Naive thymus-derived CD8-positive, alpha-beta T cell (primary cell): ENCODE data around the gene FAM83E. TPM values are rescaled to one million over a fixed set of nuclear protein-coding genes. Genes with fewer than 3 reads are reported as not detected.

Source experiments
- ATAC-seq, 2 donors: fragments of 150-1000 bp; cut with Tn5 transposase in 1 of 2; sonication (Bioruptor Pico), chemical (Tn5 transposase) in 1 of 2; 1 replicate in 1 of 2; 2 replicates in 1 of 2; pipeline ENCODE4 v1.10.0; 2021; ENCODE audit warnings: mild to moderate bottlenecking in 2 of 2, moderate library complexity in 2 of 2
- POLR2A ChIA-PET: fragments of 350-600 bp; sonication (Branson Sonifier 250); formaldehyde crosslinking; loops from one replicate; lab custom pipeline; 2021; ENCODE audit warnings: antibody characterized with exemption; lab: Charles Lee
- DNase-seq, 10 donors: peaks; one replicate each; pipeline versions ENCODE4 v3.0.0 to v3.0.0-alpha.2; 2020 to 2022
- H3K27ac Mint-ChIP-seq, 10 donors: one replicate each; pipeline ENCODE4 v1.8.0; 2020 to 2022; ENCODE audit warnings: mild to moderate bottlenecking in 10 of 10, mixed read lengths in 10 of 10, moderate library complexity in 4 of 10, inconsistent platforms in 1 of 10
- H3K27me3 Mint-ChIP-seq, 5 donors: one replicate each; pipeline ENCODE4 v1.8.0; 2021 to 2022; ENCODE audit warnings: mixed read lengths in 5 of 5
- H3K36me3 Mint-ChIP-seq, 3 donors: one replicate each; pipeline ENCODE4 v1.8.0; 2020 to 2022; ENCODE audit warnings: mixed read lengths in 3 of 3, mild to moderate bottlenecking in 2 of 3, inconsistent platforms in 1 of 3
- H3K4me1 Mint-ChIP-seq, 4 donors: one replicate each; pipeline ENCODE4 v1.8.0; 2021 to 2022; ENCODE audit warnings: mixed read lengths in 4 of 4
- H3K4me3 Mint-ChIP-seq, 10 donors: one replicate each; pipeline ENCODE4 v1.8.0; 2020 to 2022; ENCODE audit warnings: mild to moderate bottlenecking in 10 of 10, mixed read lengths in 10 of 10, moderate library complexity in 6 of 10, inconsistent platforms in 1 of 10
- H3K9me3 Mint-ChIP-seq, 9 donors: one replicate each; pipeline ENCODE4 v1.8.0; 2020 to 2022; ENCODE audit warnings: mixed read lengths in 9 of 9, mild to moderate bottlenecking in 3 of 9, inconsistent platforms in 1 of 9, moderate library complexity in 1 of 9
- polyA plus RNA-seq, 3 donors: library from polyadenylated mRNA; unstranded; fragments of 300-500 nt; fragmentation: Illumina TruSeq; gene quantifications; one replicate each; pipeline ENCODE4 v1.2.3, GENCODE V29; 2021
- total RNA-seq, 8 experiments: library from RNA in 2 of 8; stranded (reverse) in 2 of 8; gene quantifications; one replicate each; pipeline ENCODE4 v1.2.3 and lab custom pipeline; 2021 to 2026

FAM83E gene
- total and polyA plus RNA-seq, 5 experiments from 2014 or later, result 8.0 TPM; not detected in 3

GRCh38 chr19:48603449-48603848 lies 11.4 kb downstream of the FAM83E start:
- Mint-ChIP-seq H3K4me3 (no peak overlapping the region), H3K36me3 (no peaks in the 10 kb centered on the region), H3K9me3 (no peaks in the 10 kb centered on the region), H3K27ac (no peak overlapping the region), H3K27me3 (peaks cover 0 to 2% (median 0%) of the 10 kb centered on the region in 5 donors), H3K4me1 (peaks cover 0 to 2% (median 0%) of the 10 kb centered on the region in 4 donors)
- ATAC-seq (no peak), DNase-seq (no peak)
- POLR2A ChIA-PET, result no interaction called here

- ATAC-seq (no peak), DNase-seq (no peak)
- Mint-ChIP-seq H3K4me1 (peaks cover 0 to 2% (median 0%) of the 10 kb centered on the region in 4 donors), H3K27me3 (peaks cover 0 to 3% (median 0%) of the 10 kb centered on the region in 5 donors), H3K27ac (peak overlapping the region in 2 of 10 donors; percentile 30 to 49), H3K36me3 (no peaks in the 10 kb centered on the region), H3K9me3 (no peaks in the 10 kb centered on the region), H3K4me3 (no peak overlapping the region)
- POLR2A ChIA-PET, result no interaction called here
Observed at GRCh38 chr19:48603001-48603400, 11.9 kb downstream of the FAM83E start.

- Mint-ChIP-seq H3K4me1 (peaks cover 0 to 7% (median 0%) of the 10 kb centered on the region in 4 donors), H3K27ac (no peak overlapping the region), H3K4me3 (no peak overlapping the region), H3K36me3 (no peaks in the 10 kb centered on the region), H3K27me3 (peaks cover 0 to 3% (median 0%) of the 10 kb centered on the region in 5 donors), H3K9me3 (no peaks in the 10 kb centered on the region)
- DNase-seq (no peak), ATAC-seq (no peak)
- POLR2A ChIA-PET, result no interaction called here
Observed at GRCh38 chr19:48600679-48601417, 14.0 kb downstream of the FAM83E start.

- ATAC-seq (no peak), DNase-seq (no peak)
- POLR2A ChIA-PET, result no interaction called here
- Mint-ChIP-seq H3K4me3 (no peak overlapping the region), H3K36me3 (no peaks in the 10 kb centered on the region), H3K4me1 (peaks cover 0 to 6% (median 0%) of the 10 kb centered on the region in 4 donors), H3K27me3 (peaks cover 0 to 3% (median 0%) of the 10 kb centered on the region in 5 donors), H3K9me3 (no peaks in the 10 kb centered on the region), H3K27ac (peak overlapping the region in 2 of 10 donors; percentile 18 to 56)
Observed at GRCh38 chr19:48598996-48599700, 15.7 kb downstream of the FAM83E start.

GRCh38 chr19:48596679-48597465 lies 18.0 kb downstream of the FAM83E start:
- POLR2A ChIA-PET, result interaction anchor here (0.5 to 0.7 kb wide), 5 partner anchors 11 to 1043 kb away, joined by 3 to 5 read pairs (median 4); no protein-coding TSS in a partner anchor
- peak overlapping the region; percentile 22 to 74 (median 56) for H3K4me3 Mint-ChIP-seq
- DNase-seq, result peak in 3 of 10 donors; percentile 32 to 50 (median 41)
- H3K27me3 Mint-ChIP-seq, result peaks cover 0 to 3% (median 0%) of the 10 kb centered on the region in 5 donors
- no peaks in the 10 kb centered on the region for H3K9me3 Mint-ChIP-seq
- H3K27ac Mint-ChIP-seq, result peak overlapping the region; percentile 60 to 89 (median 75)
- H3K36me3 Mint-ChIP-seq, result no peaks in the 10 kb centered on the region
- ATAC-seq, result peak; percentile 81 to 92
- peaks cover 0 to 13% (median 5%) of the 10 kb centered on the region in 4 donors for H3K4me1 Mint-ChIP-seq

- ATAC-seq (no peak), DNase-seq (no peak)
- H3K4me1 Mint-ChIP-seq, result peaks cover 0 to 13% (median 5%) of the 10 kb centered on the region in 4 donors
- peak overlapping the region in 5 of 10 donors; percentile 3 to 84 (median 48) for H3K27ac Mint-ChIP-seq
- POLR2A ChIA-PET, result no interaction called here
- peak overlapping the region in 4 of 10 donors; percentile 36 to 56 (median 50) for H3K4me3 Mint-ChIP-seq
- H3K27me3 Mint-ChIP-seq, result peaks cover 0 to 3% (median 0%) of the 10 kb centered on the region in 5 donors
- no peaks in the 10 kb centered on the region for H3K9me3 Mint-ChIP-seq
- H3K36me3 Mint-ChIP-seq, result no peaks in the 10 kb centered on the region
Observed at GRCh38 chr19:48596237-48596636, 18.6 kb downstream of the FAM83E start.

- Mint-ChIP-seq H3K4me3 (peak overlapping the region in 2 of 10 donors; percentile 24 to 48), H3K27me3 (peaks cover 0 to 3% (median 0%) of the 10 kb centered on the region in 5 donors), H3K4me1 (peaks cover 0 to 13% (median 5%) of the 10 kb centered on the region in 4 donors), H3K36me3 (no peaks in the 10 kb centered on the region), H3K9me3 (no peaks in the 10 kb centered on the region), H3K27ac (peak overlapping the region in 5 of 10 donors; percentile 29 to 84 (median 54))
- POLR2A ChIA-PET, result no interaction called here
- no peak for ATAC-seq
- no peak for DNase-seq
Observed at GRCh38 chr19:48595833-48596232, 19.0 kb downstream of the FAM83E start.

GRCh38 chr19:48595171-48595570 lies 19.7 kb downstream of the FAM83E start:
- H3K27me3 Mint-ChIP-seq, result peaks cover 0 to 3% (median 0%) of the 10 kb centered on the region in 5 donors

GRCh38 chr19:48591021-48591420 lies 23.9 kb downstream of the FAM83E start:
- Mint-ChIP-seq H3K9me3 (no peaks in the 10 kb centered on the region), H3K4me3 (no peak overlapping the region), H3K27ac (peak overlapping the region in 1 of 10 donors; percentile 29), H3K36me3 (no peaks in the 10 kb centered on the region), H3K27me3 (peaks cover 0 to 3% (median 0%) of the 10 kb centered on the region in 5 donors), H3K4me1 (peaks cover 10 to 17% (median 14%) of the 10 kb centered on the region in 4 donors)
- no peak for DNase-seq
- ATAC-seq, result no peak
- POLR2A ChIA-PET, result no interaction called here

More at GRCh38 chr19:48595171-48595570, 19.7 kb downstream of the FAM83E start:
- Mint-ChIP-seq H3K27ac (peak overlapping the region in 6 of 10 donors; percentile 2 to 89 (median 49)), H3K4me1 (peaks cover 0 to 13% (median 5%) of the 10 kb centered on the region in 4 donors), H3K9me3 (no peaks in the 10 kb centered on the region), H3K36me3 (no peaks in the 10 kb centered on the region), H3K4me3 (peak overlapping the region in 6 of 10 donors; percentile 17 to 55 (median 30))
- DNase-seq (no peak), ATAC-seq (no peak)
- POLR2A ChIA-PET, result interaction anchor here (0.7 kb wide), 1 partner anchor 75 kb away, joined by 3 read pairs; no protein-coding TSS in a partner anchor

- H3K4me1 Mint-ChIP-seq, result peaks cover 13 to 23% (median 20%) of the 10 kb centered on the region in 4 donors
- H3K36me3 Mint-ChIP-seq, result no peaks in the 10 kb centered on the region
- peak overlapping the region; percentile 48 to 88 (median 78) for H3K4me3 Mint-ChIP-seq
- peaks cover 0 to 9% (median 4%) of the 10 kb centered on the region in 5 donors for H3K27me3 Mint-ChIP-seq
- H3K27ac Mint-ChIP-seq, result peak overlapping the region in 8 of 10 donors; percentile 29 to 85 (median 71)
- POLR2A ChIA-PET, result interaction anchor here (0.7 to 1.0 kb wide), 4 partner anchors 16 to 404 kb away, joined by 3 to 4 read pairs (median 4); partner anchors contain the start of genes GYS1, RPL18 and SPHK2
- no peaks in the 10 kb centered on the region for H3K9me3 Mint-ChIP-seq
- ATAC-seq (peak; percentile 87 to 95), DNase-seq (peak; percentile 69 to 93 (median 85))
Observed at GRCh38 chr19:48588670-48589401, 26.0 kb downstream of the FAM83E start.

GRCh38 chr19:48587387-48587786 lies 27.5 kb downstream of the FAM83E start:
- H3K36me3 Mint-ChIP-seq, result no peaks in the 10 kb centered on the region
- DNase-seq (no peak), ATAC-seq (no peak)
- H3K4me1 Mint-ChIP-seq, result peaks cover 13 to 18% (median 15%) of the 10 kb centered on the region in 4 donors
- no peaks in the 10 kb centered on the region for H3K9me3 Mint-ChIP-seq
- POLR2A ChIA-PET, result interaction anchor here (0.5 to 1.2 kb wide), 5 partner anchors 32 to 313 kb away, joined by 3 to 8 read pairs (median 4); partner anchors contain the start of genes RPL18 and SPHK2
- H3K27me3 Mint-ChIP-seq, result peaks cover 0 to 9% (median 4%) of the 10 kb centered on the region in 5 donors
- H3K27ac Mint-ChIP-seq, result no peak overlapping the region
- H3K4me3 Mint-ChIP-seq, result no peak overlapping the region
